GM18502 (cell line): Measurements from ENCODE around the gene RCAN3.
A peak's percentile ranks its signal among the peaks of the same experiment; 100 is the strongest.
"Not testable (repeated sequence)": the region's sequence is repeated elsewhere in the genome, so short reads cannot be mapped to it uniquely, and the experiment has no call there.

Experiments
- ATAC-seq: cut with Tn5 transposase; IDR thresholded peaks from one replicate; pipeline ENCODE4 v1.9.1; 2021; ENCODE audit warnings: mild to moderate bottlenecking; ENCODE audit not compliant: unreplicated experiment, poor library complexity

The RCAN3 gene

GRCh38 chr1:24502709-24503058, at the start of gene RCAN3:
TSS of gene RCAN3 (plus strand) at chr1:24502836. CDS start at chr1:24514373, 11,537 bp downstream.
- peak; percentile 82 for ATAC-seq

GRCh38 chr1:24452922-24453485, 49.6 kb upstream of the RCAN3 start:
- no peak for ATAC-seq

- no peak for ATAC-seq
Measured at GRCh38 chr1:24454673-24455072, 48.0 kb upstream of the RCAN3 start.

DNA sequence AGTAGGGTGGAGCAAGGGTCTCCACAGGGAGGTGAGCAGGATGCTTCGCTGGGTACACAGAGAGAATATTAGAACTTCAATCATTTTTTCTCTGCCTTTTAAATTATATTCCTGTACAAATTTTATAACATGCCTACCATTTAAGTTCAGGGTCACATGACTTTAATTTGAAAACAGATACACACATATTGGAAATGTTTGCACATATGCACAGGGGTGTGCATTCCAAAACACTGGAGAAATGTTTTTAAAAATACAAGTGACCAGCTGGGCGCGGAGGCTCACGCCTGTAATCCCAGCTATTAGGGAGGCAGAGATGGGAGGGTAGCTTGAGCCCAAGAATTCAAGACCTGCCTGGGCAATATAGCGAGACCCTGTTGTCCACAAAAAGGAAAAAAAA, 47.4 kb upstream of the RCAN3 start:
- ATAC-seq, result no peak

DNA sequence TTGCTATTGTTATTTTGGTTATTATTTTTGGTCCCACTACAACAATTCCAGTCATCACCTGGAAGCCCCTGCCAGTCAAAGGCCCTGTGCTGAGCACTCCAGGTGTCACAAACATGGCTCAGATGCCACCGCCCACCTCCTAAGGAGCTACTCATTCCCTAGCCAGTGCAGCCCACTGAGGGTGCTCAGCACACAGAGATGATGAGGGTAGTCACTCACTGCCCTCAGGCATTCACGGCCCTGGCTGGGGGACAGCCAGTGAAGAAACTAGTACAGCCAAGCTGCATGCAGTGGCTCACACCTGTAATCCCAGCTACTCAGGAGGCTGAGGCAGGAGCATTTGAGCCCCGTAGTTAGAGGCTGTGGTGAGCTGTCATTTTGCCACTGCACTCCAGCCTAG, 44.8 kb upstream of the RCAN3 start:
- ATAC-seq, result no peak

GRCh38 chr1:24459551-24460266, 42.9 kb upstream of the RCAN3 start:
- no peak for ATAC-seq

- not testable (repeated sequence) for ATAC-seq
Measured at GRCh38 chr1:24462128-24462527, 40.5 kb upstream of the RCAN3 start.

DNA sequence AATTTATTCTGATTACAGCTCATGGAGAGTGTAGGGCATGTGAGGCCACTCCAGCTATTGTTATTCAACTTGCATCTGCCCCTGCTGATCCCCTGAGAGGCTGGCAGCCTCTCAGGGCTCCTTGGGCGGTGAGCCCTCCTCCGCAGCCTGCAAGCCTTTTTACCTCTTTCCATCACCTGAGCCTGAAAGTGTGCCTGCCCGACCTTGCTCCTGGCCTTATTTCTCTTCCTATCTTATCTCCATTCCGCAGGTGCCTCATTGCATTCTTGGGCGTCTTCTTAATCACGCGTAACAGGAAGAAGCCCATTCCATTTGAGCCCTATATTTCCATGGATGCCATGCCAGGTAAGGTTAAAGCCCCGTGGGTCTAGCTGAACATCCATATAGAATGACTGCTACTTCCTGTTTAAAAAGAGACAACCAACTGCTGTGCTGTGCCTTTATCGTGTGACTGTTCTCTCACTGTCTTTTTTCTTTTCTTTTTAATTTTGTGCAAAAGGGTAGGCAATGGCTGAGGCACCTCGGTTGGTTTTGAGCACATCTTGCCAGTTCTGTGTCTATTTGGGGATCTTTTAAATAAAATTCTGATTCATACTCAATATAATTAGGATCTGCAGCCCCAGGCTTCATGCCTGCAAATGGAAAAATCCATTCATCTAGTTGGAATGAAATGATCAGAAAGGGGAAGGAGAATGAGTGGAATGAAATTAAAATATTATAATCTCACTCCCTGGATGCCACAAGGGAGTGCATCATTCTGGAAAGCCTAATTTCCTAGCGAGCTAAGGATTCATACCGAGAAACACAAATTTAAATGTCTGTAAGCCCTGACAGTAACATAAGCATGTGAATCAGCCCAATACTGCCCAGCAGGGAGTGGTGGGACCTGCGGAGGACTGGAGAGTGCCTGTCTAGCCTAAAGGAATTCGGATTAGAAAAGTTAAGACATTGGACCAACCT, 38.6 kb upstream of the RCAN3 start:
- ATAC-seq, result no peak

DNA sequence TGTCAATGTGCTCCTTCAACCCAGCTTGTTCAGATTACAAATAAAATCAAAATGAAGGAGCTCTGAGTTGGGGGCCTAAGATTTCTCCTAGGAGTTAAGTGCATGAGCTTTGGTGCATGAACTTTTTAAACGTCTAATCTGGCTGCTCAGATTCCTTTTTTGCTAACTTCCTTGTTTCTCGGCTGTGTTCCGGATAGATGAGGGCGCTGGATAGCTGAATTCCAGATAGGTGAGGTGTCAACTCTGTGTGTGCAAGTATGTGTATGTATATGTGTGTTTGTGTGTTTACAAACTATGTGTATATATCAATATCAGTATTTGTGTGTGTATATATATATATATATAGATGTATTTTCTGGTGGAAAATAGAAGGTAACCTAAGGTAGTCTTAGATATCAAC, 37.5 kb upstream of the RCAN3 start:
- no peak for ATAC-seq

DNA sequence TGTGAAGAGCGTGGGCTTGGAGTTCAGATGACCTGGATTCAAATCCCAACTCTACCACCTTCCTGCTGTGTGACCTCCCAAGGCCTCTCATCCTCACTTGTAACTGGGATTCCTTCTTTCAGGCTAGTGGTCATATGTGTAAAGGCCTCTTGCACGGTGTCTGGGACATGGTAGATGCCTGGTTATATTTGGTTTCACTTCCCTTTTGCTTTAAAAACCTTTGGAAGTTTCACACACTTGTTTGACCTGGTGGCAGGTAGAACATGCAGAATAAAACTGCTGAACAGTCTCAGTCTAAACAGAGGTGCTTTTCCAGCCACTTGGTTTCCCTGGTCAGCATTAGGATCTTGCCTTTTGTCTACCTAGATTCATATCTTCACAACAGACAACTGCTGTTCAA, 37.0 kb upstream of the RCAN3 start:
- ATAC-seq, result no peak

GRCh38 chr1:24468685-24469316, 33.8 kb upstream of the RCAN3 start:
- ATAC-seq, result no peak

GRCh38 chr1:24470592-24470991, 32.0 kb upstream of the RCAN3 start:
- no peak for ATAC-seq

DNA sequence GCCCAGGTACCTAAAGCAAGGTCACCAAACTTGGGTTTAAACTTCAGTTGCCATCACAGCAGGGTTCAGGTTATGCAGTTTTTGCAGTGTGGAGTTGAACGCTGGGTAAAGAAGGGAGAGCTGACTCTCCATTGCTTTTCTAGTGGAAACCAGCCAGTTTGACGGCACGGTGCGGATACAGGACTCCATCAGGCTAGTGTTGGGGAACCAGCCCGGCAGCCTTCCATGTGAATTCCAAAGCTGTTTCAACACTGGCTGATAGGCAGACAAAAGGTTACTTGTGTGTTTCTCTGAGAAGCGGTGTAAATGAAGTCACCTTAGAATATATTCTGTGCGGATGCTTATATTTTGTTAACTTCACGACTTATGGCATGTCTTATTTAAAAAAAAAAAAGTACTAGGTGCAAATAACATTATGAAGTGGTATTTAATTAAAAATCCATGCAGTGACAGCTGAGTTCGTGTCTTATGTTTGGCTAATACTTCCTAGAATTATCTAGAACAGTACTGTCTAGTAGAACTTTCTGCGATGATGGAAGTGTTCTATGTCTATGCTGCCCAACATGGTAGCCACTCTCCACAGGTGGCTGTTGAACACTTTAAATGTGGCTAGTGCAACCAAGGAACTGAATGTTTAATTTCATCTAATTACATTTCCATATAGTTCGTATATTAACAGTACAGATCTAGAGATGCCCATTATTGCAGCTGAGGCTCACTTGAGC, 29.9 kb upstream of the RCAN3 start:
- ATAC-seq, result no peak

DNA sequence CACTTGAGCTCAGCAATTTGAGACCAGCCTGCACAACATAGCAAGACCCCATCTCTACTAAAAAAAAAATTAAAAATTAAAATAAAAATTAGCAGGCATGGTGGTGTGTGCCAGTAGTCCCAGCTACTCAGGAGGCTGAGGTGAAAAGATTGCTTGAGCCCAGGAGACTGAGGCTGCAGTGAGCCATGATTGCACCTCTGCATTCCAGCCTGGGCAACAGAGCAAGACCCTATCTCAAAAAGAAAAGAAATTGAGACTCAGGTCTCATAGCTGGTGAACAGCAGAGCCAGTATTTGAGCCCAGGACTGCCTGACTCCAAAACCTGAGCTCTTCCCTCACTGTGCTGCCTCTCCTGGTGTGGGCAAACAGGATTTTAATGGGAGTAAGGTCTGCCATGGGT, 28.4 kb upstream of the RCAN3 start:
- no peak for ATAC-seq

- no peak for ATAC-seq
Measured at GRCh38 chr1:24475700-24476099, 26.9 kb upstream of the RCAN3 start.

- no peak for ATAC-seq
Measured at GRCh38 chr1:24476571-24476970, 26.1 kb upstream of the RCAN3 start.

DNA sequence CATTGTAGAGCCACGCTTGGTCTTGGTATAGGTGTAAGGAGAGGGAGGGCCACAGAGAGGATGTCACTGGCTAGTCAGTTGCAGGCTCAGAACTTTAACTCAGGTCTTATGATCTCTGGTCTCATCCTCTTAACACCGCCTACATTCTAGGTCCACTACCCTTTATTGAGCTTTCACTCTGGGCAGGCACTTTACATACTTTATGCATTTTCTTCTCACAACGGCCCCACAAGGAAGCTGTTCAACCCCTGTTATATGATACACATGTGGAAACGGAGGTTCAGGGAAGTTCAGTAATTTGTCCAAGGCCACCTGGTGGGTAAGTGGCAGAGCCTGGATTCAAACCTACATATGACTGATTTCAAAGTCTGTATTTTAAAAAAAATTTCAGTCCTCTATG, 25.3 kb upstream of the RCAN3 start:
- ATAC-seq, result no peak

- ATAC-seq, result no peak
Measured at GRCh38 chr1:24481101-24481500, 21.5 kb upstream of the RCAN3 start.

DNA sequence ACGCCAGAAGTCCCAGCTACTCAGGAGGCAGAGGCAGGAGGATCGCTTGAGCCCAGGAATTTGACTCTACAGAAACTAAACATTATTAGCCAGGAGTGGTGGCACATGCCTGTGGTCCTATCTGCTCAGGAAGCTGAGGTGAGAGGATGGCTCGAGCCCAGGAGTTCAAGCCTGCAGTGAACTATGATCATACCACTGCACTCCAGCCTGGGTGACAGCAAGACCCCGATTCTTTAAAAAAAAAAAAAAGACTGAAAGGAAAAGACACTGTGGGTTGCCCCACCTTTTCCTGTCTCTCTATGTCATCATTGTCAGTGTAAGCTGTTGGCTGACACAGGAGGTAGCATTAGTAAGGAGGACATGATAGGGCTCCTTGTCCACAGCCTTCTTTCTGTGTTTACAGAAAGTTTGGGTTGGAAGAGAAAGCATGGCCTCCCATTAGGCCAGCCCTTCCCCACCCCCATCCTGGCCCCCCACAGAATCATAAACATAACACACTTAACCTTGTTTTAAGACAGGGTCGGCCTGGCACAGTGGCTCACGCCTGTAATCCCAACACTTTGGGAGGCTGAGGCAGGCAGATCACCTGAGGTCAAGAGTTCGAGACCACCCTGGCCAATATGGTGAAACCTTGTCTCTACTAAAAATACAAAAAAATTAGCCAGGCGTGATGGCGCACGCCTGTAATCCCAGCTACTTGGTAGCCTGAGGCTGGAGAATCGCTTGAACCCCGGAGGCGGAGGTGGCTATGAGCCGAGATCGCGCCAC, 20.6 kb upstream of the RCAN3 start:
- ATAC-seq, result no peak
